GM19351 (cell line): ENCODE data around the gene STAG1.
"Not testable (repeated sequence)": the region's sequence is repeated elsewhere in the genome, so short reads cannot be mapped to it uniquely, and the experiment has no call there.

ENCODE experiments used
- ATAC-seq: cut with Tn5 transposase; IDR thresholded peaks from one replicate; pipeline ENCODE4 v1.9.1; 2021; ENCODE audit warnings: mild to moderate bottlenecking, moderate library complexity; ENCODE audit not compliant: unreplicated experiment

STAG1 gene

GRCh38 chr3:136514533-136514932 lies 237.6 kb downstream of the STAG1 start:
- ATAC-seq = not testable (repeated sequence)

- no peak for ATAC-seq
These were observed 238.8 kb downstream of the STAG1 start for GRCh38 chr3:136513367-136513766.

GRCh38 chr3:136512381-136512780 lies 239.8 kb downstream of the STAG1 start:
- ATAC-seq = no peak

- ATAC-seq = no peak
These were observed 246.5 kb downstream of the STAG1 start for GRCh38 chr3:136505676-136506075.

GRCh38 chr3:136503056-136503455 lies 249.1 kb downstream of the STAG1 start:
- no peak for ATAC-seq

- ATAC-seq = no peak
These were observed 253.2 kb downstream of the STAG1 start for GRCh38 chr3:136498919-136499447.

- no peak for ATAC-seq
These were observed 257.0 kb downstream of the STAG1 start for GRCh38 chr3:136495213-136495612.

GRCh38 chr3:136490646-136491405 lies 261.4 kb downstream of the STAG1 start:
- no peak for ATAC-seq

- no peak for ATAC-seq
These were observed 266.4 kb downstream of the STAG1 start for GRCh38 chr3:136485777-136486176.

- ATAC-seq = no peak
These were observed 275.9 kb downstream of the STAG1 start for GRCh38 chr3:136476280-136476679.

- not testable (repeated sequence) for ATAC-seq
These were observed 277.3 kb downstream of the STAG1 start for GRCh38 chr3:136474876-136475275.

GRCh38 chr3:136473716-136474326 lies 278.4 kb downstream of the STAG1 start:
- no peak for ATAC-seq

GRCh38 chr3:136465296-136465695 lies 286.9 kb downstream of the STAG1 start:
- ATAC-seq = no peak

GRCh38 chr3:136464502-136464901 lies 287.7 kb downstream of the STAG1 start:
- no peak for ATAC-seq

GRCh38 chr3:136463170-136463569 lies 289.0 kb downstream of the STAG1 start:
- ATAC-seq = no peak

GRCh38 chr3:136457793-136458192 lies 294.4 kb downstream of the STAG1 start:
- ATAC-seq = no peak

- ATAC-seq = no peak
These were observed 296.0 kb downstream of the STAG1 start for GRCh38 chr3:136456196-136456595.

- no peak for ATAC-seq
These were observed 307.6 kb downstream of the STAG1 start for GRCh38 chr3:136444581-136444980.

- no peak for ATAC-seq
These were observed 315.1 kb downstream of the STAG1 start for GRCh38 chr3:136437043-136437442.

GRCh38 chr3:136434429-136434828 lies 317.7 kb downstream of the STAG1 start:
- no peak for ATAC-seq

GRCh38 chr3:136432685-136433084 lies 319.5 kb downstream of the STAG1 start:
- ATAC-seq = no peak

- no peak for ATAC-seq
These were observed 324.0 kb downstream of the STAG1 start for GRCh38 chr3:136428167-136428566.
